ENCODE results near the gene FGD2. TPM values are rescaled to one million over a fixed set of nuclear protein-coding genes. Genes with fewer than 3 reads are reported as not detected.
A peak's percentile ranks its signal among the peaks of the same experiment; 100 is the strongest.

Gene FGD2
- total and polyA plus RNA-seq, 2 of the 4 experiments (the other 2 are of a cell fraction), result 0.07 TPM; not detected in 1

DNA sequence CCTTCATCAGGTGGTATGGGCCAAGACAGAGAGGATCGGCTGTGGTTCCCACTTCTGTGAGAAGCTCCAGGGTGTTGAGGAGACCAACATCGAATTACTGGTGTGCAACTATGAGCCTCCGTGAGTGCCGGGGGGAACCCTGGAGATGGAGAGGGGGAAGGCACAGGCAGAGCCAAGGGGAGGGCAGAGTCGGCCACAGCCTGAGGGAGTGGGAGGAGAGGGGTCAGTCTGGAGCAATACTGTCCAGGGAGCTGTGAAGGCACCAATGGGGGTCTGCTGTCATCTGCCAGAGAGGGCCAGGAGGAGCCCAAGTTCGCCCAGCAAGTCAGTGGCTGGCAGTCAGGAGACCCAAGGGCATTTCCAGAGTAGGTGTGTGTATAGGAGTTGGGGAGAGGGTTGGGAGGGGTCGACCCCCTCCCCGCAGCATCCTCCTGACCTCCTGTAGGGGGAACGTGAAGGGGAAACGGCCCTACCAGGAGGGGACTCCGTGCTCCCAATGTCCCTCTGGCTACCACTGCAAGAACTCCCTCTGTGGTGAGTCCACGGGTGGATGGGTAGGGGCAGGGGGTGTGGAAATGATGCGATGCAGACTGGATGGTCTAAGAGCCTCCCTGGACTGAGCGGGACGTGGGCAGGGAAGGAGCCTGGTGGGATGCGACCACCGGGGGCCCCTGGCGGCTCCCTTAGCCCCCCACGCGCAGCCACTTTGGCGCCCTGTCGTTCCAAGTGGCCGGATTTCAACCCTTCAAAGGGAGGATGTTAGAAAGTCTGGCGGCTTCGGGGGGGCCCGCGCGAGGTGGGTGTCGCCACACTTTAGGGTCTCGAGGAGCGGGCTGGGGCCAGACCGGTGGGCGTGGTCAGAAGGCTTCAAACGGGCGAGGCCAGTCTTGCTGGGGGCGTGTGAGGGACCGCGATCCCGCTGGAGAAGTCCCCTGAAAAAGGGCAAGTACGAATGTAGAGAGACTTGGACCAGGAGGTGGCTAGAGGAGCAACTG is 43.7 kb upstream of the FGD2 start:
- H3K36me3 ChIP-seq (ENCODE audit: control insufficient read depth, insufficient read depth, low read length), result peaks cover 3% of the 10 kb centered on the region; the same call in 1 of the 2 replicates
- WGBS, 2 experiments (ENCODE audit: extremely low coverage in 2 of 2, insufficient read length in 1 of 2), result 55% methylated on average over 26 of the region's 40 CpGs; no CpG with 5 or more reads in 1 of the 2 experiments
- dilution Hi-C loops (cut with HindIII; ENCODE audit: low sequenced_read_pairs, unreplicated experiment) (no loop called here), in situ Hi-C loops (cut with MboI; ENCODE audit: low sequenced_read_pairs) (no loop called here), intact Hi-C loops (cut with micrococcal nuclease) (no loop called here)
- H2AFZ ChIP-seq (replicated peaks; ENCODE audit: low read length, poor library complexity), result peak overlapping the region; percentile 54
- H4K5ac ChIP-seq (ENCODE audit: low read depth, low read length), result no peak overlapping the region
- no peak for TF ChIP-seq CEBPB (IDR thresholded peaks at IDR 0.05; ENCODE audit: low read depth, low read length)
- no peak for TF ChIP-seq SMC3 (IDR thresholded peaks at IDR 0.05; ENCODE audit: low read depth, low read length)
- TF ChIP-seq, protein P1, sequence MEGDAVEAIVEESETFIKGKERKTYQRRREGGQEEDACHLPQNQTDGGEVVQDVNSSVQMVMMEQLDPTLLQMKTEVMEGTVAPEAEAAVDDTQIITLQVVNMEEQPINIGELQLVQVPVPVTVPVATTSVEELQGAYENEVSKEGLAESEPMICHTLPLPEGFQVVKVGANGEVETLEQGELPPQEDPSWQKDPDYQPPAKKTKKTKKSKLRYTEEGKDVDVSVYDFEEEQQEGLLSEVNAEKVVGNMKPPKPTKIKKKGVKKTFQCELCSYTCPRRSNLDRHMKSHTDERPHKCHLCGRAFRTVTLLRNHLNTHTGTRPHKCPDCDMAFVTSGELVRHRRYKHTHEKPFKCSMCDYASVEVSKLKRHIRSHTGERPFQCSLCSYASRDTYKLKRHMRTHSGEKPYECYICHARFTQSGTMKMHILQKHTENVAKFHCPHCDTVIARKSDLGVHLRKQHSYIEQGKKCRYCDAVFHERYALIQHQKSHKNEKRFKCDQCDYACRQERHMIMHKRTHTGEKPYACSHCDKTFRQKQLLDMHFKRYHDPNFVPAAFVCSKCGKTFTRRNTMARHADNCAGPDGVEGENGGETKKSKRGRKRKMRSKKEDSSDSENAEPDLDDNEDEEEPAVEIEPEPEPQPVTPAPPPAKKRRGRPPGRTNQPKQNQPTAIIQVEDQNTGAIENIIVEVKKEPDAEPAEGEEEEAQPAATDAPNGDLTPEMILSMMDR (conservative IDR thresholded peaks at IDR 0.05; ENCODE audit: low read depth, low read length), result no peak
- no peak for TF ChIP-seq RCOR1 (IDR thresholded peaks at IDR 0.05; ENCODE audit: insufficient replicate concordance, low read length)
- no peak for TF ChIP-seq MAFK (IDR thresholded peaks at IDR 0.05; ENCODE audit: low read depth, low read length)
- no peak for TF ChIP-seq RFX5 (IDR thresholded peaks at IDR 0.05; ENCODE audit: low read depth, low read length)
- TF ChIP-seq FOS (IDR thresholded peaks at IDR 0.05; ENCODE audit: low read depth, low read length), result no peak
- no peak for TF ChIP-seq MXI1 (IDR thresholded peaks at IDR 0.05; ENCODE audit: borderline replicate concordance, low read depth, low read length)
- no peak for TF ChIP-seq NFE2L2 (IDR thresholded peaks at IDR 0.05; ENCODE audit: low read depth, low read length)
- no peak for TF ChIP-seq CHD1 (IDR thresholded peaks at IDR 0.05; ENCODE audit: low read depth, low read length)
- no peaks in the 10 kb centered on the region for H3K9me3 ChIP-seq (ENCODE audit: control insufficient read depth, insufficient read depth, low read length)
- H3K4ac ChIP-seq (ENCODE audit: low read depth, low read length), result no peak overlapping the region
- no peak overlapping the region; the same call in 1 of the 2 replicates for H4K91ac ChIP-seq (ENCODE audit: insufficient read depth, low read depth, low read length)
- no peak overlapping the region for H2BK5ac ChIP-seq (ENCODE audit: low read depth, low read length, poor library complexity, severe bottlenecking)
- peak overlapping the region; percentile 30 for H2AK9ac ChIP-seq (replicated peaks; ENCODE audit: low read depth, low read length, poor library complexity)
- no peak overlapping the region for H3K4me3 ChIP-seq (ENCODE audit: insufficient read depth, low read depth, low read length)
- H2AK5ac ChIP-seq (ENCODE audit: low read depth, low read length), result peak overlapping the region; percentile 44; the same call in 1 of the 2 replicates
- peaks cover 4% of the 10 kb centered on the region; the same call in 1 of the 2 replicates for H4K20me1 ChIP-seq (ENCODE audit: insufficient read depth, low read length)
- H2BK20ac ChIP-seq (ENCODE audit: low read depth, low read length), result peak overlapping the region; percentile 50; the same call in 1 of the 2 replicates
- H3K18ac ChIP-seq (ENCODE audit: low read depth, low read length), result no peak overlapping the region
- peaks cover 4% of the 10 kb centered on the region for H3K4me1 ChIP-seq (ENCODE audit: control insufficient read depth, insufficient read depth, low read length)
- no TSS peak for BruUV-seq (replicated peaks)
- CTCF ChIA-PET, result no interaction called here
- no peaks in the 10 kb centered on the region for H3K79me1 ChIP-seq (ENCODE audit: low read depth in 1 of 2, low read length in 2 of 2)
- H3K9ac ChIP-seq (ENCODE audit: low read depth, low read length), result no peak overlapping the region
- H3K14ac ChIP-seq (replicated peaks; ENCODE audit: low read depth, low read length), result no peak overlapping the region
- no peak overlapping the region for H4K8ac ChIP-seq (ENCODE audit: low read depth in 2 of 2, low read length in 2 of 2)
- POLR2A ChIA-PET (ENCODE audit: unreplicated experiment), result no interaction called here
- no peak overlapping the region for H3K27ac ChIP-seq (ENCODE audit: insufficient read depth, low read length)
- no peak overlapping the region; the same call in 2 of the 3 replicates for H2BK15ac ChIP-seq (ENCODE audit: low read depth, low read length)
- DNase-seq (no peak), ATAC-seq (ENCODE audit: low read depth) (no peak)
- no peak overlapping the region for H3K23ac ChIP-seq (ENCODE audit: low read depth, low read length)
- H2BK120ac ChIP-seq (ENCODE audit: low read depth, low read length), result 0 out of 2 replicates have a peak overlapping the region, but pooled peaks have one; percentile 26
- H3K4me2 ChIP-seq (ENCODE audit: low read depth, low read length), result no peak overlapping the region
- H3K9me1 ChIP-seq (ENCODE audit: insufficient read depth, low read length), result no peaks in the 10 kb centered on the region; the same call in 1 of the 2 replicates
- peaks cover 3% of the 10 kb centered on the region; the same call in 1 of the 2 replicates for H3K27me3 ChIP-seq (ENCODE audit: control insufficient read depth, insufficient read depth, low read length)
- no peak overlapping the region for H3K56ac ChIP-seq (ENCODE audit: extremely low read depth, insufficient read depth, low read length)
